ENCODE measurements around the gene MYO1E. TPM values are rescaled to one million over a fixed set of nuclear protein-coding genes. Genes with fewer than 3 reads are reported as not detected.

Gene MYO1E
- total RNA-seq, 2 donors from 2014 or later = 252 to 329 TPM

- Histone ChIP-seq H3K27ac (no peak overlapping the region), H3K9me3 (no peaks in the 10 kb centered on the region), H3K4me1 (peaks cover 6% of the 10 kb centered on the region), H3K9ac (ENCODE audit: low read depth in 2 of 2, low read length in 2 of 2) (no peak overlapping the region), H3K4me3 (no peak overlapping the region), H3K27me3 (no peaks in the 10 kb centered on the region), H3K36me3 (no peaks in the 10 kb centered on the region)
- intact Hi-C loops (cut with DNase I) = no loop called here
- DNase-seq = no peak
- no peak for TF ChIP-seq CTCF (IDR thresholded peaks at IDR 0.05)
These were observed 5.6 kb downstream of the MYO1E start for GRCh38 chr15:59367022-59367451.

GRCh38 chr15:59366333-59367021 lies 6.2 kb downstream of the MYO1E start:
- Histone ChIP-seq H3K27ac (no peak overlapping the region), H3K4me1 (peaks cover 6% of the 10 kb centered on the region), H3K36me3 (no peaks in the 10 kb centered on the region), H3K4me3 (no peak overlapping the region), H3K9me3 (no peaks in the 10 kb centered on the region), H3K9ac (ENCODE audit: low read depth in 2 of 2, low read length in 2 of 2) (no peak overlapping the region), H3K27me3 (no peaks in the 10 kb centered on the region)
- intact Hi-C loops (cut with DNase I) = no loop called here
- TF ChIP-seq CTCF (IDR thresholded peaks at IDR 0.05) = no peak
- DNase-seq = no peak

- Histone ChIP-seq H3K9ac (ENCODE audit: low read depth in 2 of 2, low read length in 2 of 2) (no peak overlapping the region), H3K9me3 (no peaks in the 10 kb centered on the region), H3K27me3 (no peaks in the 10 kb centered on the region), H3K4me1 (peaks cover 6% of the 10 kb centered on the region), H3K27ac (no peak overlapping the region), H3K36me3 (no peaks in the 10 kb centered on the region), H3K4me3 (no peak overlapping the region)
- DNase-seq = no peak
- TF ChIP-seq CTCF (IDR thresholded peaks at IDR 0.05) = no peak
- intact Hi-C loops (cut with DNase I) = no loop called here
These were observed 8.4 kb downstream of the MYO1E start for GRCh38 chr15:59364248-59364647.

GRCh38 chr15:59362331-59362730 lies 10.3 kb downstream of the MYO1E start:
- intact Hi-C loops (cut with DNase I) = no loop called here
- no peak overlapping the region for H3K4me3 ChIP-seq
- DNase-seq = no peak
- no peak overlapping the region for H3K27ac ChIP-seq
- H3K9ac ChIP-seq (ENCODE audit: low read depth in 2 of 2, low read length in 2 of 2) = no peak overlapping the region
- no peaks in the 10 kb centered on the region for H3K27me3 ChIP-seq
- H3K9me3 ChIP-seq = no peaks in the 10 kb centered on the region
- H3K36me3 ChIP-seq = no peaks in the 10 kb centered on the region
- H3K4me1 ChIP-seq = peaks cover 6% of the 10 kb centered on the region
- no peak for TF ChIP-seq CTCF (IDR thresholded peaks at IDR 0.05)

GRCh38 chr15:59360896-59361295 lies 11.8 kb downstream of the MYO1E start:
- intact Hi-C loops (cut with DNase I) = no loop called here
- DNase-seq = no peak
- no peak for TF ChIP-seq CTCF (IDR thresholded peaks at IDR 0.05)
- H3K36me3 ChIP-seq = no peaks in the 10 kb centered on the region
- no peak overlapping the region for H3K9ac ChIP-seq (ENCODE audit: low read depth in 2 of 2, low read length in 2 of 2)
- no peak overlapping the region for H3K4me3 ChIP-seq
- H3K27ac ChIP-seq = no peak overlapping the region
- H3K27me3 ChIP-seq = no peaks in the 10 kb centered on the region
- H3K4me1 ChIP-seq = no peaks in the 10 kb centered on the region
- no peaks in the 10 kb centered on the region for H3K9me3 ChIP-seq
